H1 (cell line): Measurements from ENCODE around the gene FNIP2. TPM values are rescaled to one million over a fixed set of nuclear protein-coding genes. Genes with fewer than 3 reads are reported as not detected.

Experiments used
- CTCF ChIA-PET: fragments of 300-600 bp; sonication (Branson Sonifier 250); formaldehyde crosslinking; loops from one replicate; lab custom pipeline; 2021; ENCODE audit not compliant: partially characterized antibody; lab: Charles Lee
- POLR2A ChIA-PET: fragments of 300-600 bp; sonication (Branson Sonifier 250); formaldehyde crosslinking; loops from one replicate; lab custom pipeline; 2021; ENCODE audit warnings: inconsistent platforms; ENCODE audit not compliant: partially characterized antibody; lab: Charles Lee
- DNase-seq, 2 experiments: peaks; one replicate each; pipeline versions ENCODE4 v3.0.0 to v3.0.0-alpha.2; 2010 to 2022; ENCODE audit warnings: low spot score in 2 of 2, low read depth in 1 of 2, mixed read lengths in 1 of 2
- FAIRE-seq: peaks from 2 replicates; lab custom pipeline; 2011; peaks lifted over from hg19 to GRCh38; lab: Jason Lieb, UNC
- H2AFZ ChIP-seq: 2 replicates; pipeline ENCODE4 v1.8.1; 2012; ENCODE audit warnings: low read length, inconsistent platforms
- H2AK5ac ChIP-seq: 2 replicates; pipeline ENCODE4 v1.6.1; 2013; ENCODE audit warnings: low read depth, low read length
- H2BK120ac ChIP-seq: replicated peaks from 2 replicates; pipeline ENCODE3; 2013; ENCODE audit warnings: low read depth, low read length, inconsistent platforms
- H2BK12ac ChIP-seq: 2 replicates; pipeline ENCODE4 v1.6.1; 2013; ENCODE audit warnings: low read depth, low read length
- H2BK15ac ChIP-seq: 2 replicates; pipeline ENCODE4 v1.6.1; 2013; ENCODE audit warnings: low read length
- H2BK20ac ChIP-seq: 2 replicates; pipeline ENCODE4 v1.6.1; 2013; ENCODE audit warnings: low read length
- H2BK5ac ChIP-seq: 2 replicates; pipeline ENCODE4 v1.6.1; 2013; ENCODE audit warnings: low read depth, low read length
- H3K14ac ChIP-seq: 2 replicates; pipeline ENCODE4 v1.6.1; 2013; ENCODE audit warnings: inconsistent platforms; ENCODE audit not compliant: insufficient read length
- H3K18ac ChIP-seq: 2 replicates; pipeline ENCODE4 v1.6.1; 2013; ENCODE audit warnings: low read length; ENCODE audit errors: extremely low read depth
- H3K23ac ChIP-seq: 2 replicates; pipeline ENCODE4 v1.6.1; 2013; ENCODE audit warnings: inconsistent platforms; ENCODE audit not compliant: insufficient read length
- H3K23me2 ChIP-seq: 2 replicates; pipeline ENCODE4 v1.6.1; 2013; ENCODE audit warnings: low read depth, low read length
- H3K27ac ChIP-seq: 2 replicates; pipeline ENCODE4 v1.6.1; 2011; ENCODE audit warnings: low read depth, low read length, inconsistent platforms
- H3K27me3 ChIP-seq, 4 experiments: replicated peaks in 1 of 4; 1 replicate in 1 of 4; 2 replicates in 3 of 4; pipeline versions ENCODE4 v1.6.1 to v1.8.1; 2011 to 2013; ENCODE audit warnings: low read length in 3 of 4, mild to moderate bottlenecking in 3 of 4, inconsistent platforms in 2 of 4, mixed read lengths in 2 of 4, moderate library complexity in 1 of 4; ENCODE audit not compliant: control insufficient read depth in 3 of 4, insufficient read depth in 3 of 4; ENCODE audit errors: extremely low read depth in 1 of 4
- H3K36me3 ChIP-seq, 4 experiments: 2 replicates each; pipeline versions ENCODE4 v1.6.1 to v1.8.1; 2011 to 2013; ENCODE audit warnings: mild to moderate bottlenecking in 4 of 4, low read length in 3 of 4, moderate library complexity in 2 of 4, control low read depth in 1 of 4, inconsistent platforms in 1 of 4; ENCODE audit not compliant: insufficient read depth in 4 of 4, control insufficient read depth in 2 of 4
- H3K4ac ChIP-seq: replicated peaks from 2 replicates; pipeline ENCODE3; 2013; ENCODE audit warnings: low read length, low read depth, mixed read lengths, inconsistent platforms; ENCODE audit not compliant: insufficient read length
- H3K4me1 ChIP-seq, 4 experiments: replicated peaks in 1 of 4; 1 replicate in 1 of 4; 2 replicates in 3 of 4; pipeline versions ENCODE4 v1.6.1 to v1.8.1; 2011 to 2013; ENCODE audit warnings: low read length in 3 of 4, inconsistent platforms in 2 of 4, mixed read lengths in 1 of 4; ENCODE audit not compliant: insufficient read depth in 4 of 4, control insufficient read depth in 3 of 4
- H3K4me2 ChIP-seq, 2 experiments: 2 replicates each; pipeline versions ENCODE4 v1.6.1 to v1.8.1; 2011 to 2013; ENCODE audit warnings: low read depth in 2 of 2, low read length in 2 of 2, control low read depth in 1 of 2, inconsistent platforms in 1 of 2, mild to moderate bottlenecking in 1 of 2; ENCODE audit not compliant: insufficient read depth in 1 of 2
- H3K4me3 ChIP-seq, 4 experiments: fragments of 200-600, 300-600 bp in 1 of 4; sonication (generic), shearing (Covaris generic), sonication (Bioruptor Twin) in 1 of 4; 2 replicates each; pipeline versions ENCODE4 v1.5.1 to v1.8.1; 2011 to 2016; ENCODE audit warnings: low read length in 4 of 4, low read depth in 3 of 4, control low read depth in 2 of 4, inconsistent platforms in 2 of 4, mild to moderate bottlenecking in 2 of 4, mixed read lengths in 1 of 4, moderate library complexity in 1 of 4; ENCODE audit not compliant: insufficient read depth in 2 of 4; ENCODE audit errors: extremely low read depth in 1 of 4
- H3K56ac ChIP-seq: replicated peaks from 2 replicates; pipeline ENCODE3; 2013; ENCODE audit warnings: low read depth, mild to moderate bottlenecking, mixed read lengths, low read length, inconsistent platforms; ENCODE audit not compliant: insufficient read length
- H3K79me1 ChIP-seq: 2 replicates; pipeline ENCODE4 v1.6.1; 2013; ENCODE audit warnings: low read depth, low read length, control low read depth
- H3K79me2 ChIP-seq, 2 experiments: 2 replicates each; pipeline versions ENCODE4 v1.6.1 to v1.8.1; 2012 to 2013; ENCODE audit warnings: low read length in 2 of 2, mild to moderate bottlenecking in 2 of 2, inconsistent platforms in 1 of 2; ENCODE audit not compliant: insufficient read depth in 2 of 2, control insufficient read depth in 1 of 2
- H3K9ac ChIP-seq, 4 experiments: replicated peaks in 1 of 4; 1 replicate in 1 of 4; 2 replicates in 3 of 4; pipeline versions ENCODE4 v1.6.1 to v1.8.1; 2011 to 2013; ENCODE audit warnings: low read depth in 3 of 4, low read length in 3 of 4, control low read depth in 2 of 4, mild to moderate bottlenecking in 2 of 4, moderate library complexity in 2 of 4, inconsistent platforms in 1 of 4; ENCODE audit errors: extremely low read depth in 1 of 4
- H3K9me3 ChIP-seq, 2 experiments: 2 replicates each; pipeline versions ENCODE4 v1.6.1 to v1.8.1; 2012 to 2013; ENCODE audit warnings: mild to moderate bottlenecking in 2 of 2, moderate library complexity in 2 of 2, control low read depth in 1 of 2, inconsistent platforms in 1 of 2, low read depth in 1 of 2, low read length in 1 of 2, mixed read lengths in 1 of 2; ENCODE audit not compliant: insufficient read depth in 2 of 2
- H4K20me1 ChIP-seq, 2 experiments: replicated peaks in 1 of 2; 2 replicates each; pipeline versions ENCODE3 to v1.8.1; 2011 to 2013; ENCODE audit warnings: inconsistent platforms in 2 of 2, low read length in 2 of 2, mild to moderate bottlenecking in 1 of 2; ENCODE audit not compliant: insufficient read depth in 2 of 2, control insufficient read depth in 1 of 2
- H4K5ac ChIP-seq: 2 replicates; pipeline ENCODE4 v1.6.1; 2013; ENCODE audit warnings: low read length, low read depth, mixed read lengths, inconsistent platforms; ENCODE audit not compliant: insufficient read length
- H4K8ac ChIP-seq: 2 replicates; pipeline ENCODE4 v1.8.0; 2013; ENCODE audit warnings: mild to moderate bottlenecking, moderate library complexity, low read length, inconsistent platforms; ENCODE audit not compliant: insufficient read depth; ENCODE audit errors: extremely low read depth
- H4K91ac ChIP-seq: replicated peaks from 2 replicates; pipeline ENCODE3; 2013; ENCODE audit warnings: low read length, mixed read lengths, inconsistent platforms; ENCODE audit not compliant: insufficient read length
- ATF2 ChIP-seq: IDR thresholded peaks from 2 replicates; pipeline ENCODE4 v1.6.1; 2012; ENCODE audit warnings: low read length, inconsistent platforms
- CBX5 ChIP-seq: fragments of 300-800, 300-1000 bp; sonication (generic); IDR thresholded peaks from 2 replicates; pipeline ENCODE4 v1.7.1; 2016; ENCODE audit warnings: antibody characterized with exemption, low read length, low read depth
- CREB1 ChIP-seq: IDR thresholded peaks from 2 replicates; pipeline ENCODE4 v1.6.1; 2012; ENCODE audit warnings: inconsistent platforms
- HDAC6 ChIP-seq: IDR thresholded peaks from one replicate; pipeline ENCODE4 v1.7.1; 2012; ENCODE audit warnings: low read depth, mild to moderate bottlenecking, inconsistent platforms, low read length, moderate library complexity
- JUN ChIP-seq: IDR thresholded peaks from 2 replicates; pipeline ENCODE4 v1.6.1; 2011; ENCODE audit warnings: low read depth, mild to moderate bottlenecking, improper control_type of control experiment, low read length
- KDM1A ChIP-seq: fragments of 200-600, 300-600 bp; sonication (generic); IDR thresholded peaks from 2 replicates; pipeline ENCODE4 v1.7.1; 2016; ENCODE audit warnings: mild to moderate bottlenecking, low read length, borderline replicate concordance
- NANOG ChIP-seq: IDR thresholded peaks from 2 replicates; pipeline ENCODE4 v1.6.1; 2011; ENCODE audit warnings: low read length, low read depth, mild to moderate bottlenecking, inconsistent platforms; ENCODE audit not compliant: insufficient read depth, poor library complexity, severe bottlenecking
- SP4 ChIP-seq: IDR thresholded peaks from 2 replicates; pipeline ENCODE4 v1.6.1; 2012; ENCODE audit warnings: low read length, inconsistent platforms
- WGBS, 2 experiments: shearing (Covaris generic) in 1 of 2; methylation state at CpG; one replicate each; pipeline versions ENCODE4 v1.1.6 to v1.1.7; 2013 to 2015; ENCODE audit warnings: low lambda C conversion rate in 2 of 2, mixed read lengths in 2 of 2, inconsistent platforms in 1 of 2, low coverage in 1 of 2, missing lambda C conversion rate in 1 of 2; ENCODE audit not compliant: insufficient replicate concordance in 2 of 2, insufficient coverage in 1 of 2, insufficient read length in 1 of 2; ENCODE audit errors: extremely low coverage in 1 of 2, missing lambda C conversion rate in 1 of 2; 5-methylcytosine and 5-hydroxymethylcytosine counted together
- polyA plus RNA-seq, 7 experiments: library from polyadenylated mRNA; depleted of rRNA in 3 of 7; stranded (reverse) in 5 of 7; unstranded in 2 of 7; fragments of >200 nt in 5 of 7; fragments of 200-250 nt in 2 of 7; gene quantifications; 1 replicate in 5 of 7; 2 replicates in 1 of 7; 4 replicates in 1 of 7; pipeline versions ENCODE4 v1.2.1 to v1.2.3, GENCODE V29; 2011 to 2013; ENCODE audit warnings: missing spikeins in 2 of 7, mixed read lengths in 2 of 7
- total RNA-seq: library from RNA; stranded (reverse); fragmentation: NEBNext Ultra II Directional; extraction: Animal tissue kit (Norgen Biotek cat#: 25700); gene quantifications from 2 replicates; pipeline ENCODE4 v1.2.1, GENCODE V29; 2021

The FNIP2 gene
- total and polyA plus RNA-seq, 2 of the 8 experiments (the other 6 are each of a cell fraction or from before 2014, with no cell fraction given) = 4.0 to 13.0 TPM

GRCh38 chr4:158739600-158739999 lies 29.2 kb upstream of the FNIP2 start:
- TF ChIP-seq JUN (no peak), KDM1A (no peak), CBX5 (no peak), ATF2 (no peak), CREB1 (no peak), SP4 (no peak), HDAC6 (no peak), NANOG (no peak)
- no peak overlapping the region for H3K4me3 ChIP-seq
- no peaks in the 10 kb centered on the region for H4K20me1 ChIP-seq
- no peaks in the 10 kb centered on the region for H3K27me3 ChIP-seq
- H4K8ac ChIP-seq = no peak overlapping the region
- H3K4me1 ChIP-seq = peaks cover 0 to 2% (median 0%) of the 10 kb centered on the region in 4 experiments; a peak in 1 of 7 replicates
- POLR2A ChIA-PET = no interaction called here
- peaks cover 3% of the 10 kb centered on the region; the same call in 1 of the 2 replicates for H3K23me2 ChIP-seq
- H3K79me1 ChIP-seq = no peaks in the 10 kb centered on the region
- H2BK12ac ChIP-seq = no peak overlapping the region
- no peak overlapping the region for H2BK120ac ChIP-seq
- no peak overlapping the region for H3K4me2 ChIP-seq
- H3K36me3 ChIP-seq = no peaks in the 10 kb centered on the region
- H2BK20ac ChIP-seq = no peak overlapping the region
- H2BK5ac ChIP-seq = no peak overlapping the region
- DNase-seq (no peak), FAIRE-seq (peak; percentile 7)
- no peak overlapping the region for H3K23ac ChIP-seq
- no peak overlapping the region for H3K9ac ChIP-seq
- no peak overlapping the region for H2BK15ac ChIP-seq
- H3K9me3 ChIP-seq = no peaks in the 10 kb centered on the region; a peak in 1 of 4 replicates
- no peak overlapping the region for H3K14ac ChIP-seq
- no peak overlapping the region for H3K56ac ChIP-seq
- no peak overlapping the region for H4K5ac ChIP-seq
- H3K18ac ChIP-seq = no peak overlapping the region
- 76% methylated on average over 2 of the region's 2 CpGs; no CpG with 5 or more reads in 1 of the 2 experiments for WGBS, 2 experiments
- H2AK5ac ChIP-seq = no peak overlapping the region
- CTCF ChIA-PET = interaction anchor here (0.8 kb wide), 1 partner anchor 47 kb away, joined by 3 read pairs; no protein-coding TSS in a partner anchor
- H3K27ac ChIP-seq = no peak overlapping the region
- H3K4ac ChIP-seq = no peak overlapping the region
- H4K91ac ChIP-seq = no peak overlapping the region
- H3K79me2 ChIP-seq = no peaks in the 10 kb centered on the region
- peak overlapping the region; percentile 76; the same call in 1 of the 2 replicates for H2AFZ ChIP-seq
